Upper lobe of left lung (tissue), 4 donors: Measurements from ENCODE around the gene DGLUCY.
A peak's percentile ranks its signal among the peaks of the same experiment; 100 is the strongest.

Experiments
- EP300 ChIP-seq, 4 donors: sonication (generic); formaldehyde crosslinking; IDR thresholded peaks; one replicate each; pipeline ENCODE4 v1.5.1; 2017; ENCODE audit warnings: antibody characterized with exemption in 4 of 4, control low read depth in 2 of 4
- POLR2A ChIP-seq, 4 donors: fragments of 450-650 bp; IDR thresholded peaks; one replicate each; pipeline ENCODE4 v1.5.1; 2016 to 2017; ENCODE audit warnings: antibody characterized with exemption in 4 of 4, mild to moderate bottlenecking in 2 of 4
- TF ChIP-seq, protein P1 (sequence below), 6 experiments: fragments of 450-650 bp in 4 of 6; fragments of 200-600 bp in 2 of 6; sonication (generic) in 2 of 6; IDR thresholded peaks; one replicate each; pipeline ENCODE4 v1.5.1; 2016 to 2019; ENCODE audit warnings: antibody characterized with exemption in 6 of 6

- TF ChIP-seq, protein P1, sequence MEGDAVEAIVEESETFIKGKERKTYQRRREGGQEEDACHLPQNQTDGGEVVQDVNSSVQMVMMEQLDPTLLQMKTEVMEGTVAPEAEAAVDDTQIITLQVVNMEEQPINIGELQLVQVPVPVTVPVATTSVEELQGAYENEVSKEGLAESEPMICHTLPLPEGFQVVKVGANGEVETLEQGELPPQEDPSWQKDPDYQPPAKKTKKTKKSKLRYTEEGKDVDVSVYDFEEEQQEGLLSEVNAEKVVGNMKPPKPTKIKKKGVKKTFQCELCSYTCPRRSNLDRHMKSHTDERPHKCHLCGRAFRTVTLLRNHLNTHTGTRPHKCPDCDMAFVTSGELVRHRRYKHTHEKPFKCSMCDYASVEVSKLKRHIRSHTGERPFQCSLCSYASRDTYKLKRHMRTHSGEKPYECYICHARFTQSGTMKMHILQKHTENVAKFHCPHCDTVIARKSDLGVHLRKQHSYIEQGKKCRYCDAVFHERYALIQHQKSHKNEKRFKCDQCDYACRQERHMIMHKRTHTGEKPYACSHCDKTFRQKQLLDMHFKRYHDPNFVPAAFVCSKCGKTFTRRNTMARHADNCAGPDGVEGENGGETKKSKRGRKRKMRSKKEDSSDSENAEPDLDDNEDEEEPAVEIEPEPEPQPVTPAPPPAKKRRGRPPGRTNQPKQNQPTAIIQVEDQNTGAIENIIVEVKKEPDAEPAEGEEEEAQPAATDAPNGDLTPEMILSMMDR (IDR thresholded peaks at IDR 0.05), result peak in 1 of 6 experiments; percentile 5
- TF ChIP-seq POLR2A (IDR thresholded peaks at IDR 0.05), result no peak
- TF ChIP-seq EP300 (IDR thresholded peaks at IDR 0.05), result no peak
Measured at GRCh38 chr14:91252871-91253794, 139.3 kb downstream of the DGLUCY start.
